HG02884 (cell line): ENCODE measurements around the gene SLC1A4.
"Not testable (repeated sequence)": the region's sequence is repeated elsewhere in the genome, so short reads cannot be mapped to it uniquely, and the experiment has no call there.

ENCODE experiments used
- ATAC-seq: cut with Tn5 transposase; IDR thresholded peaks from one replicate; pipeline ENCODE4 v1.9.1; 2021; ENCODE audit warnings: mild to moderate bottlenecking, moderate library complexity; ENCODE audit not compliant: unreplicated experiment

The SLC1A4 gene

GRCh38 chr2:64990876-64991275 is 1.7 kb downstream of the SLC1A4 start:
- ATAC-seq = no peak

DNA sequence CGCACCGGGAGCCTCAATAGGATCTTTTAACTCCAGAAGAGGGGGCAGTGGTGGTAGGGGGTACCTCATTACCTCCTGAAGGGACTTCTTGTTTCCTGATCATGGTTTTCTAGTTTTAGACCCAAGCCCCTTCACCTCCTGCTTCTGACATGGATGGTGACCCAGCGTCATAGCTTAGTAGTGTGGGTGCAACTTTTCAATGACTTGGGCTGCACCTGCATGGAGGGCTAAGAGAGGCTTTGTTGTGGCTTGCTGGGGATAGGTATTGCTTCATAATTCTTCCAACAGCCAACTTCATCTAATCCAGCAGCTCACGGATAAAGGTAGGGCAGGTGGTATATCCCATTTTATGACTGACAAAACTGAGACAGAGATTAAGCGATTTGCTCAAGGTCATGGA is 3.0 kb downstream of the SLC1A4 start:
- no peak for ATAC-seq

- no peak for ATAC-seq
Measured at GRCh38 chr2:64992990-64993389, 3.8 kb downstream of the SLC1A4 start.

- ATAC-seq = no peak
Measured at GRCh38 chr2:64995041-64995440, 5.8 kb downstream of the SLC1A4 start.

DNA sequence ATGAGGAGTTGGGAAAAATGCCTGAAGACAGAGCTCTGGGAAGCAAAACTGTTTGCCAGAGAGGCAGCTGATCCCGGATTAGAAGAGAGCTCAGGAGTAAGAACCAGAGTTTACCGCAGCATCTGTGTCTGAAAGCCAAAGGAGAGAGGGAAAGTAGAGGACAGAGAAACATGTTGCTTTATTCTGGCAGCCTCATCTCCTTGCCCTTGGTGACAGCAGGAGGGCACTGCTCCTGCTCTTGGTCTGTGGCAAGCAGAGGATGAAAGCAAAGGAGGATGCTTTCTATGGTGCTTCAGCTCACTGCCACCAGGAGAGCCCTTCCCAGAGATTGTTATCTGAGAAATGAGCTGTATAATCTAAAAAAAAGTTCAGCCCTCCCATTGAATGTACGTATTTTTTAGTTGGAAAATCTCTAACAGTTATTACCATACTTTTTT is 7.7 kb downstream of the SLC1A4 start:
- no peak for ATAC-seq

DNA sequence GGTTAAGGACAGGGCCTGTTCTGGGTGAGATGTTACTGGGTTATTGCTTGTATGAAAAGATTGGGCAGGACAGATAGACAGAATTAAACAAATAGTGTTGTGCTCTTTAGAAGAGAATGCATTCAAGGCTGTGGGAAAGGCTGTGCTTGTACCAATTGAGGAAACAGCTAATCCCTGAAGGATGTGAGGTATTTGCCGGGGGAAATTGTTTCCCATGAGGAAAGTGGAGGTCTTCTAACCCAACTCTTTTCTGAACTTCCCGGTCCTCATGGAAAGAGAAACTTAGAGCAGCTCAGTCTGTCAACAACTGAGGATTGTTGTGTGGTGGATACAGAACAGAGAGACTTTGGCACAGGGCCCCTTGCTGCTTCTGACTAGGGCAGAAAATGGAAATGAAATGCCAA is 9.5 kb downstream of the SLC1A4 start:
- no peak for ATAC-seq

- ATAC-seq = no peak
Measured at GRCh38 chr2:64999754-65000153, 10.6 kb downstream of the SLC1A4 start.

- ATAC-seq = no peak
Measured at GRCh38 chr2:65000644-65001043, 11.4 kb downstream of the SLC1A4 start.

GRCh38 chr2:65003037-65003436 is 13.8 kb downstream of the SLC1A4 start:
- no peak for ATAC-seq

DNA sequence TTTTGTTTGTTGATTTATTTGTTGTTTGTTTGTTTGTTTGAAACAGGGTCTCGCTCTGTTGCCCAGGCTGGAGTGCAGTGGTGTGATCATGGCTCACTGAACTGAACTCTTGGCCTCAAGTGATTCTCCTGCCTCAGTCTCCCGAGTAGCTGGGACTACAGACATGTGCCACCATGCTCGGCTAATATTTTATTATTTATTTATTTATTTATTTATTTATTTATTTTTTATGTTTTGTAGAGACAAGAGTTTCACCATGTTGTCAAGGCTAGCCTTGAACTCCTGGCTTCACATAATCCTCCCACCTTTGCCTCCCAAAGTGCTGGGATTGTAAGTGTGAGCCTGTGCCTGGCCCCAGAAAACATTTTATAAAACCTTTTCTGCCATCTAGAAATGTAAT is 15.0 kb downstream of the SLC1A4 start:
- ATAC-seq = not testable (repeated sequence)

- ATAC-seq = no peak
Measured at GRCh38 chr2:65013776-65014175, 24.6 kb downstream of the SLC1A4 start.

DNA sequence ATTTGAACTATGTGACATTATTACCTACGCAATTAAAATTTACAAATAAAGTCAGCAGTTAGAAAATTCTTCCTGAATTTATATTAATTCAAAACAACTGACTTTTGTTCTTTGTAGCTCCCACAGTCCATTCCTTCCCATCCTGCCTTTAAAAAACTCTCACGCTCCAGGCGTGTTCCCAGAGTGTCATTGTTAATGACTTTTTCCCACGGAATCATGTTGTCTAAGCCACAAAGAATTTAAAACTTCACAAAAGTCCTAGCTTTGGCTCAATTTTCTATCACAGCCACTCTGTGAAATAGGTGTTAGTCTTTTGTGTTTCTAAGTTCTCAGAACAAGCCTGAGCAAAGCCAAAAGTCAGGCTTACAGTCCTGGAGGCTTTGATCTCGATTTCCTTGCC is 26.5 kb downstream of the SLC1A4 start:
- ATAC-seq = no peak

GRCh38 chr2:65016789-65017188 is 27.6 kb downstream of the SLC1A4 start:
- ATAC-seq = no peak

- ATAC-seq = no peak
Measured at GRCh38 chr2:65017335-65017734, 28.1 kb downstream of the SLC1A4 start.

- ATAC-seq = no peak
Measured at GRCh38 chr2:65018141-65018582, 29.0 kb downstream of the SLC1A4 start.

DNA sequence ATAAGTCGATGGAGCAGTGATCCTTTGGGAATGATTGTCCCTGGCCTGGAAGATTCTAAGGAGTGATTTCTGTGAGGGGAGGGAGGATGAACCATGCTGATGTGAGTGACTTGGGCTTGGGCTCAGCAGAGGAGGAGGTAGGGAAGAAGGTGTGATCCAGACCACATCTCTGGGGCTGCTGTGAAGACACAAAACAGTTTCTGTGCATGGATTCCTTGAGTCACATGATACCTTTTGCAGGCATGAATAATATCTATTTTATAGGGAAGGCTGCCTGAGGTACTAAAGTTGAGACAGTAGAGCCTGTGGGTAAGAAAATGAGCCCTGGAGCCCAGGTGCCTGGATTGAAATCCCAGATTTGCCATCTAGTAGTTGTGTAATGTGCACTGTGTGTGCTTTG is 29.8 kb downstream of the SLC1A4 start:
- ATAC-seq = no peak

DNA sequence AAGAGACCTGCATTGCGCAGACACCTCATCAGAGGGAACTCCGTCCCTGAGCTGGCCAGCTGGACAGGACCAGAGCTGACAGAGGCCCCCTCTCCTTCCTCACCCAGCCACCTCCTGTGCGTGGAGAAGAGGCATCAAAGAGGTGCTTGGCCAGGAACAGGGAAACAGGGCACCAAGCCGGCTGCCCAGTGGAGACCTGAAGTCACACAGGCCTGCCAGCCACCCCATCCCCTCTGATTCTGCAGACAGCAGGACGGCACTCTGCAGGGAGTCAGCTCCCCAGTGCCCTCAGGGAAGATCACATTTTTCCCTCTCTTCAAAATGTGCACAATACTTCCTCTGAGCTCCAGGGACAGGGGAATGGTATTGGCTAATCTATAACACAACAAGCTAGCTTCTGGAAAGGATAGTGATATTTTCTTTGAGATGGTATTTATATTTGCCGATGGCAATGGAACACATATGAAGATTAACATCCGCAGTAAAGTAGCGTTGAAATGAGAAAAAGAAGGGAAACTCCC is 30.5 kb downstream of the SLC1A4 start:
- ATAC-seq = no peak

DNA sequence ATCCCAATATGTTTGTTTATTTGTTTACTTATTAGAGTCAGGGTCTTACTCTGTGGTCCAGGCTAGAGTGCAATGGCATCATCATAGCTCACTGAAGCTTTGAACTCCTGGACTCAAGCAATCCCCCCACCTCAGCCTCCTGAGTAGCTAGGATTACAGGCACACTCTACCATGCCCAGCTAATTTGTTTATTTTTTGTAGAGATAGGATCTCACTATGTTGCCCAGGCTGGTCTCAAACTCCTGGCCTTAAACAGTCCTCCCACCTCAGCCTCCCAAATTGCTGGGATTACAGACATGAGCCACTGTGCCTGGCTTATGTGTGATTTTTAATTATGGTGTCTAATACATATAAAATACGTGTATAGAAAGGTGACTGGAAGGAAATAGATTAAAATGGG is 31.1 kb downstream of the SLC1A4 start:
- ATAC-seq = not testable (repeated sequence)

GRCh38 chr2:65020943-65021528 is 31.8 kb downstream of the SLC1A4 start:
- ATAC-seq = no peak

GRCh38 chr2:65021709-65022108 is 32.5 kb downstream of the SLC1A4 start:
- no peak for ATAC-seq

DNA sequence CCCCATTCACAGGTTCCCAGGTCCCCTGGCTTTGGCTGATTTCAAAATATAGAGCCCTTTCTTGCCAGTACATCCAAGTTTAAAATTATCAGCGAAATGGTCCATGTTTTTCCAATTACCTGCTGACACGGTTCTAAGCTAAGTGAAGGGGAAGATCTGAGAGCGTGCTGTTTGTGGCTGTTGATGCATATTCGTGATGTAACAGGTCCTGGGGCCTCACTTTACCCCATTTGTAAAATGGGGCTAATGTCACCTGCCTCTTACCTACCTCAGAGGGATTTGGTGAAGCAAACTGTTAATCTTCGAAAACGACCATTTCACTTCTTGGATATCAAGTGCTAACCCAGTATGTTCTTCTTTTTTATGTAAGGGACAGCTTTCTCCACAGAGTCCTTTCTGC is 33.0 kb downstream of the SLC1A4 start:
- no peak for ATAC-seq

GRCh38 chr2:65023742-65024141 is 34.5 kb downstream of the SLC1A4 start:
- no peak for ATAC-seq
